Measurements from ENCODE around the gene BRIP1. TPM values are rescaled to one million over a fixed set of nuclear protein-coding genes. Genes with fewer than 3 reads are reported as not detected.

The BRIP1 gene
- total RNA-seq, 3 donors from 2014 or later, result 0.89 to 7.4 (median 3.2) TPM

DNA sequence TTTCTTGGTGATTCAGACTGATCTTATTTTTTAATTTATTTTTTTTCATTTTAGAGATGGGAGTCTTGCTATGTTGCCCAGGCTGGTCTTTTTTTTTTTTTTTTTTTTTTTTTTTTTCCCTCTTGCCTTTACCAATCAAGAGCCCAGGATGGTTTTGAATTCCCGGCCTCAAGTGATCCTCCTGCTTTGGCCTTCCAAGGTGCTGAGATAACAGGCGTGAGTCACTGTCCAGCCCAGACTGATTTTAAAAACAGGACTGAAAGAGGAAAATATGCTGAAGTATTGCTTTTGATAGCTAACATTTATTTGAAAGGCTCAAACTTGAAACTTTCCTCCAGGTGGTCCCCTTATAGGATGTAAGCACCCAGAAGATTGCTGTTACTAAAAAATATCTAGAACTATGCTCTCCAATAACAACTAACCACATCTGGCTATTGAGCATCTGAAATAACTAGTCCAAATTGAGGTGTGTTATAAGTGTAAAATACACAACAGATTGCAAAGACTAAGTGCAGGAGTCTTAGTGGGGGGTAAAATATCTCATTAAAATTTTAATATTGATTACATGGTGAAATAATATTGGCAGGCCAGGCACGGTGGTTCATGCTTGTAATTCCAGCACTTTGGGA is 15.8 kb upstream of the BRIP1 start:
- Histone ChIP-seq H3K9me3 (no peaks in the 10 kb centered on the region), H3K36me3 (ENCODE audit: low read depth) (no peaks in the 10 kb centered on the region), H3K4me3 (no peak overlapping the region), H3K4me1 (ENCODE audit: low read depth) (no peaks in the 10 kb centered on the region)
- intact Hi-C loops (cut with DNase I, micrococcal nuclease), result no loop called here
- no peak for DNase-seq
- TF ChIP-seq, protein P1, sequence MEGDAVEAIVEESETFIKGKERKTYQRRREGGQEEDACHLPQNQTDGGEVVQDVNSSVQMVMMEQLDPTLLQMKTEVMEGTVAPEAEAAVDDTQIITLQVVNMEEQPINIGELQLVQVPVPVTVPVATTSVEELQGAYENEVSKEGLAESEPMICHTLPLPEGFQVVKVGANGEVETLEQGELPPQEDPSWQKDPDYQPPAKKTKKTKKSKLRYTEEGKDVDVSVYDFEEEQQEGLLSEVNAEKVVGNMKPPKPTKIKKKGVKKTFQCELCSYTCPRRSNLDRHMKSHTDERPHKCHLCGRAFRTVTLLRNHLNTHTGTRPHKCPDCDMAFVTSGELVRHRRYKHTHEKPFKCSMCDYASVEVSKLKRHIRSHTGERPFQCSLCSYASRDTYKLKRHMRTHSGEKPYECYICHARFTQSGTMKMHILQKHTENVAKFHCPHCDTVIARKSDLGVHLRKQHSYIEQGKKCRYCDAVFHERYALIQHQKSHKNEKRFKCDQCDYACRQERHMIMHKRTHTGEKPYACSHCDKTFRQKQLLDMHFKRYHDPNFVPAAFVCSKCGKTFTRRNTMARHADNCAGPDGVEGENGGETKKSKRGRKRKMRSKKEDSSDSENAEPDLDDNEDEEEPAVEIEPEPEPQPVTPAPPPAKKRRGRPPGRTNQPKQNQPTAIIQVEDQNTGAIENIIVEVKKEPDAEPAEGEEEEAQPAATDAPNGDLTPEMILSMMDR (IDR thresholded peaks at IDR 0.05), result no peak
- ATAC-seq, result no peak

DNA sequence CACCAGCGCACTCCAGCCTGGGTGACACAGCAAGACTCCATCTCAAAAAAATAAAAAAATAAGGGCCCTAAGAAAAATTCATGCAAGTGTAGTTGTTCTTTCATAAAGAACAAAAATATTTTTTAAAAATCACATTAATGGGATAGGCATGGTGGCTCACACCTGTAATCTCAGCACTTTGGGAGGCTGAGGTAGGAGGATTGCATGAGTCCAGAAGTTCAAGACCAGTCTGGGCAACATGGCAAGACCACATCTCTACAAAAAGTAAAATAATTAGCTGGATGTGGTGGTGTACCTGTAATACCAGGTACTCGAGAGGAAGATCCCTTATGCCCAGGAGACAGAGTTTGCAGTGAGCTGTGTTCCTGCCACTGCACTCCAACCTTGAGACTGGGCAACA is 15.2 kb upstream of the BRIP1 start:
- DNase-seq, result no peak
- no peaks in the 10 kb centered on the region for H3K36me3 ChIP-seq (ENCODE audit: low read depth)
- no peaks in the 10 kb centered on the region for H3K4me1 ChIP-seq (ENCODE audit: low read depth)
- no peak overlapping the region for H3K4me3 ChIP-seq
- no peaks in the 10 kb centered on the region for H3K9me3 ChIP-seq
- no peak for ATAC-seq
- intact Hi-C loops (cut with DNase I, micrococcal nuclease), result no loop called here
- TF ChIP-seq, protein P1 (IDR thresholded peaks at IDR 0.05), result no peak

DNA sequence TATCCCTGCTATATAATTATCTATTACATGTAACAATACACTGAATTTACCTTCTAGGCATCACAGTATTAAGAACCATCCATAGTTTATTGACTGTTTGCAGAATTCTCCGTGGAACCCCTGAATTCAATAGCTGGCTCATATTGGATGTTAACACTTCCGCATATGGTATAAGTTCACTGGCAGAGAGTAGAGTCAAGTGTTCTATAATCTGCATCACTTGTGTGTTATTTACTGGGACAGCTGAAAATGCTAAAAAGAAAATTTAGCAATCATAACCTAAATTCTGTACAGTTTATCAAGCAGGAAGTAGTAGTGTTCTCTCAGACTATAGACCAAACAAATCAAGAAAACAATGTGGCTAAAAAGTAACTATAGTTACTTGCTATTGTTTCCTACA is 14.5 kb upstream of the BRIP1 start:
- ATAC-seq (no peak), DNase-seq (no peak)
- H3K36me3 ChIP-seq (ENCODE audit: low read depth), result no peaks in the 10 kb centered on the region
- intact Hi-C loops (cut with DNase I, micrococcal nuclease), result no loop called here
- H3K4me1 ChIP-seq (ENCODE audit: low read depth), result no peaks in the 10 kb centered on the region
- no peak overlapping the region for H3K4me3 ChIP-seq
- H3K9me3 ChIP-seq, result no peaks in the 10 kb centered on the region
- TF ChIP-seq, protein P1 (IDR thresholded peaks at IDR 0.05), result no peak

DNA sequence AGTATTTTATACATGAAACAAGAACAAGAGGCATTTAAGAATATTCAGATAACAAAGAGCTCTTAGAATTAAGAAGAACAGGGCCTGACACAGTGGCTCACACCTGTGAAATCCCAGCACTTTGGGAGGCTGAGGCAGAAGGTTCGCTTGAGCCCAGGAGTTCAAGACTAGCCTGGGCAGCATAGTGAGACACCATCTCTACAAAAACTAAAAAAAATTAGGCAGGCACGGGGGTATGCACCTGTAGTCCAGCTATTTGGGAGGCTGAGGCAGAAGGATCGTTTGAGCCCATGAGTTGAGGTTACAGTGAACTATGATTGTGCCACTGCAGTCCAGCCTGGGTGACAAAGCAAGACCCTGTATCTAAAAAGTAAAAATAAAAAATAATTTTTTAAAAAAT is 12.5 kb upstream of the BRIP1 start:
- H3K9me3 ChIP-seq, result no peaks in the 10 kb centered on the region
- H3K36me3 ChIP-seq (ENCODE audit: low read depth), result no peaks in the 10 kb centered on the region
- ATAC-seq (no peak), DNase-seq (no peak)
- H3K4me1 ChIP-seq (ENCODE audit: low read depth), result no peaks in the 10 kb centered on the region
- TF ChIP-seq, protein P1 (IDR thresholded peaks at IDR 0.05), result no peak
- no peak overlapping the region for H3K4me3 ChIP-seq
- intact Hi-C loops (cut with DNase I, micrococcal nuclease), result no loop called here

DNA sequence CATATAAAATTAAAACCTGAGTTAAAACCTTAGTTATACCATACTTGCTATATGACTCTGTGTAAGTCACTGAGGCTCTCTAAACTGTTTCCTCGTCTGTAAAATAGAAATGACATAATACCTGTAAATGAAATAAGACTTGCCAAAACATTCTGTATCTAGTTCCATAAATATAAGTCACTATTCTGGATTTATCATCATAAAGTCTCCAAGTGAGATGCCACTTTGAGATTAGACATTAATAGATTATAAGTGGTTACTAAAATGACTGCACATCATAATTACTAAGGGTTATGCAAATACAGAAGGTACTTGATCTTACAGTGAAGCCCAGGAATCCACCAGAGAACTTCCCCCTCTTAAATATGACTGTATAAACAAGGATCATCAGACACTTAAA is 12.0 kb upstream of the BRIP1 start:
- no peaks in the 10 kb centered on the region for H3K9me3 ChIP-seq
- intact Hi-C loops (cut with DNase I, micrococcal nuclease), result no loop called here
- H3K4me1 ChIP-seq (ENCODE audit: low read depth), result no peaks in the 10 kb centered on the region
- ATAC-seq (no peak), DNase-seq (no peak)
- TF ChIP-seq, protein P1 (IDR thresholded peaks at IDR 0.05), result no peak
- H3K4me3 ChIP-seq, result no peak overlapping the region
- no peaks in the 10 kb centered on the region for H3K36me3 ChIP-seq (ENCODE audit: low read depth)

DNA sequence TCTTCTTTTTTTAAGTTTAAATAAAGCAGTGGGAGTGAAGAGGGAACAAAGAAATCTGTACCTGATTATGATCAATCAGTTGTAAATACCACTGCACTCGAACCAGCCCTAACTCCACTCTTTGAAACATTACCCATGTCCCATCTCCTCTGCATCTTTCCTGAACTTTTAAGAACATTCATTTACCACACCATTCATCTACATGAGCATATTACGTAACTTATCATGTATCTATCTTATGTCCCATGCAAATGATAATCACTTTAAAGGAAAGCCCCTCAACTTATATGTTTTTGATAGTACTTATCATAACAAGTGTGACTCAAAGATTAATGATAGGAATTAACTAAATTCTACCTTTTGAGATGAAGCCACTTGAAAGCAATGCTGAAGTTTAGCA is 10.7 kb upstream of the BRIP1 start:
- intact Hi-C loops (cut with DNase I, micrococcal nuclease), result no loop called here
- no peak for DNase-seq
- no peaks in the 10 kb centered on the region for H3K36me3 ChIP-seq (ENCODE audit: low read depth)
- no peak overlapping the region for H3K4me3 ChIP-seq
- H3K9me3 ChIP-seq, result no peaks in the 10 kb centered on the region
- TF ChIP-seq, protein P1 (IDR thresholded peaks at IDR 0.05), result no peak
- ATAC-seq, result no peak
- H3K4me1 ChIP-seq (ENCODE audit: low read depth), result no peaks in the 10 kb centered on the region

Data from mucosa of descending colon (tissue), 3 donors.